Kidney (tissue), 14 donors: ENCODE data around the gene CNGA2. TPM values are rescaled to one million over a fixed set of nuclear protein-coding genes. Genes with fewer than 3 reads are reported as not detected.
A peak's percentile ranks its signal among the peaks of the same experiment; 100 is the strongest.

ENCODE experiments used
- DNase-seq, 5 donors: peaks; one replicate each; pipeline ENCODE4 v3.0.0-alpha.2; 2013 to 2020
- FAIRE-seq: peaks from 2 replicates; lab custom pipeline; 2012; peaks lifted over from hg19 to GRCh38; lab: Jason Lieb, UNC
- H3K27ac ChIP-seq, 2 donors: one replicate each; pipeline ENCODE4 v1.7.0; 2013; ENCODE audit warnings: low read depth in 2 of 2, low read length in 2 of 2, inconsistent platforms in 1 of 2
- H3K27me3 ChIP-seq: one replicate; pipeline ENCODE4 v1.7.1; 2013; ENCODE audit warnings: low read length, inconsistent platforms; ENCODE audit not compliant: control insufficient read depth, insufficient read depth
- H3K36me3 ChIP-seq, 3 donors: one replicate each; pipeline versions ENCODE4 v1.7.0 to v1.7.1; 2013; ENCODE audit warnings: low read length in 3 of 3, control low read depth in 1 of 3, inconsistent platforms in 1 of 3; ENCODE audit not compliant: insufficient read depth in 3 of 3, control insufficient read depth in 2 of 3
- H3K4me1 ChIP-seq, 3 donors: one replicate each; pipeline versions ENCODE4 v1.7.0 to v1.7.1; 2013; ENCODE audit warnings: low read length in 3 of 3, inconsistent platforms in 1 of 3, low read depth in 1 of 3; ENCODE audit not compliant: control insufficient read depth in 2 of 3, insufficient read depth in 2 of 3
- H3K4me3 ChIP-seq, 3 donors: one replicate each; pipeline versions ENCODE4 v1.7.0 to v1.8.1; 2013; ENCODE audit warnings: low read length in 3 of 3, control low read depth in 1 of 3, inconsistent platforms in 1 of 3
- H3K9ac ChIP-seq, 3 donors: one replicate each; pipeline versions ENCODE4 v1.7.0 to v1.7.1; 2013; ENCODE audit warnings: low read length in 3 of 3, control low read depth in 1 of 3, inconsistent platforms in 1 of 3
- H3K9me3 ChIP-seq, 3 donors: one replicate each; pipeline versions ENCODE4 v1.7.0 to v1.7.1; 2013; ENCODE audit warnings: low read length in 3 of 3, control low read depth in 1 of 3, inconsistent platforms in 1 of 3; ENCODE audit not compliant: control insufficient read depth in 2 of 3, insufficient read depth in 1 of 3
- intact Hi-C: fragments of 100-400 bp; cut with DNase I; formaldehyde crosslinking; loops from one replicate; pipeline ENCODE4 v1.11.1; 2022
- polyA plus RNA-seq: library from polyadenylated mRNA; stranded (reverse); fragments of 350-450 nt; fragmentation: Illumina TruSeq; extraction: RNeasy Lipid Tissue Mini Kit (QIAGEN cat#74804); gene quantifications from one replicate; pipeline ENCODE4 v1.2.3, GENCODE V29; 2014; ENCODE audit warnings: low read depth, low replicate concordance; ENCODE audit not compliant: insufficient read depth
- total RNA-seq: library from RNA; stranded (reverse); fragmentation: NEBNext Ultra II Directional; extraction: Animal tissue kit (Norgen Biotek cat#: 25700); gene quantifications from one replicate; pipeline ENCODE4 v1.2.1, GENCODE V29; 2021
- TF ChIP-seq, protein P1 (sequence below): IDR thresholded peaks from 3 replicates; pipeline ENCODE4 v1.5.1; 2012; ENCODE audit warnings: mild to moderate bottlenecking, moderate library complexity, borderline replicate concordance; ENCODE audit not compliant: insufficient read depth; ENCODE audit errors: extremely low read depth
- donor health status: control.
- donor health status: control.
- donor health status: control.
- donor health status: control.
- donor health status: control.
- donor health status: DM: yes; HTN: yes; CAD: no.
- donor health status: Normal renal cell carcinoma (clear cell type).

The CNGA2 gene
- total and polyA plus RNA-seq, 2 donors from 2014 or later, result not detected

DNA sequence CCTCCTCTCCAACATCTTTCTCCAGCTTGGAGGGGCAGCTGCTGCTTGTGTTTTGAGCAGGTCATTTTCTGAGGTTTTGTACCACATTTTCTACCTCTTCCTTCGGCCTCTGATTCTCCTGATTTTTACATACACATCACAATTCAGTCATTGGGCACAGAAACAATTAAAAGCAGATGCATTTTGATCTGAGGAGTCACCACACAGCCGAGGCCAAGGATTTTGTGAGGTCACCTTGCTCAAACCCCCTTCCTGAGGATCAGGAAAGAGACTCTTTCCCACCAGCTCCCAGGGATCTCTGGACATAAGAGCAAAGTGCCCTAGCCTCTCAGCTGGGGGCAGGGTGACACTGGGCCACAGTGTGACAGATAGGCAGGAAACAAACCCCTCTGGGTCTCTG lies 24.1 kb upstream of the CNGA2 start:
- Histone ChIP-seq H3K4me3 (no peak overlapping the region), H3K4me1 (no peaks in the 10 kb centered on the region), H3K9me3 (no peaks in the 10 kb centered on the region), H3K27me3 (no peaks in the 10 kb centered on the region), H3K36me3 (no peaks in the 10 kb centered on the region), H3K27ac (no peak overlapping the region), H3K9ac (no peak overlapping the region)
- intact Hi-C loops, result no loop called here
- FAIRE-seq, result no peak
- TF ChIP-seq, protein P1, sequence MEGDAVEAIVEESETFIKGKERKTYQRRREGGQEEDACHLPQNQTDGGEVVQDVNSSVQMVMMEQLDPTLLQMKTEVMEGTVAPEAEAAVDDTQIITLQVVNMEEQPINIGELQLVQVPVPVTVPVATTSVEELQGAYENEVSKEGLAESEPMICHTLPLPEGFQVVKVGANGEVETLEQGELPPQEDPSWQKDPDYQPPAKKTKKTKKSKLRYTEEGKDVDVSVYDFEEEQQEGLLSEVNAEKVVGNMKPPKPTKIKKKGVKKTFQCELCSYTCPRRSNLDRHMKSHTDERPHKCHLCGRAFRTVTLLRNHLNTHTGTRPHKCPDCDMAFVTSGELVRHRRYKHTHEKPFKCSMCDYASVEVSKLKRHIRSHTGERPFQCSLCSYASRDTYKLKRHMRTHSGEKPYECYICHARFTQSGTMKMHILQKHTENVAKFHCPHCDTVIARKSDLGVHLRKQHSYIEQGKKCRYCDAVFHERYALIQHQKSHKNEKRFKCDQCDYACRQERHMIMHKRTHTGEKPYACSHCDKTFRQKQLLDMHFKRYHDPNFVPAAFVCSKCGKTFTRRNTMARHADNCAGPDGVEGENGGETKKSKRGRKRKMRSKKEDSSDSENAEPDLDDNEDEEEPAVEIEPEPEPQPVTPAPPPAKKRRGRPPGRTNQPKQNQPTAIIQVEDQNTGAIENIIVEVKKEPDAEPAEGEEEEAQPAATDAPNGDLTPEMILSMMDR, result no peak
- DNase-seq, result no peak

DNA sequence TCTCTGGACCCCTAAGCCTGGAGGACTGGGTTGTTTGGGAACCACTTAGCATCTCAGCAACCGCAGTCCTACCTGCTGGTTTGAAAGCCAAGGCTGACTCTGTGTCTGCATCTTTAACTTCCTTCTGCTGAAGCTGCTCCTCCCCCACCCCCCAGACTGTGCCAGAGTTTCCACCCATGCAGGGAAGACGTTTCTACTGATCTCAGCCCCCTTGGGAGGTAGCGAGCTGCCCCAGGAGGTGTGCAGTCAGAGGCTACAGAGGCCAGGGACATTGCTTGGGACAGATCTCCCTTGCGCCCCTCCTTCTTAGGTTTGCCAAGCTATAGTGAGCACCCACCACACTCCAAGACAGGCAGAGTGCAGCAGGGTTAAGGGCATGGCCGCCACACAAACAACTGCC lies 23.4 kb upstream of the CNGA2 start:
- no peak overlapping the region for H3K4me3 ChIP-seq
- TF ChIP-seq, protein P1, result no peak

DNA sequence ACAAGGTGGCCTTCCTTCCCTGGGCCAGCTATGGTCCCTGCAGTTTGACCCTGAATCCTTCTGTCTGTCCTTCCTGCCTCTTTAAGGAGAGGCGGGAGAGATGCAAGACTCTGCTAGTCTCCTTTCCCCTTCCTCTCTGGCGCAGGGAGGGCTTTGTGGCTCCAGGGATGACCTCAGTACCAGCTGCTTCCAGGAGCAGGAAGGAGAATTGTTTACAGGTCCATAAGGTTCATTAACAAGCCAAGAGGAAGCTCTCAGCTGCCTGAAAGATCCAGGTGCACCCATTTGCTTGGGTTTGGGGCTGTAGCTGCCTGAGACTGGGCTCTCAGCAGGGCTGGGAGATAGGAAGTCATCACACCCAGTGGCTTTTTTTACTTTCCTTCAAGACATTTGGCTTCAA lies 22.8 kb upstream of the CNGA2 start:
- Histone ChIP-seq H3K4me1 (no peaks in the 10 kb centered on the region), H3K27ac (no peak overlapping the region), H3K9me3 (no peaks in the 10 kb centered on the region), H3K36me3 (no peaks in the 10 kb centered on the region), H3K4me3 (no peak overlapping the region), H3K27me3 (no peaks in the 10 kb centered on the region), H3K9ac (no peak overlapping the region)
- TF ChIP-seq, protein P1, result no peak
- DNase-seq (peak in 1 of 5 donors; percentile 33), FAIRE-seq (no peak)
- intact Hi-C loops, result no loop called here

More for the DNA sequence above, 23.4 kb upstream of the CNGA2 start:
- H3K27me3 ChIP-seq, result no peaks in the 10 kb centered on the region
- no peak overlapping the region for H3K9ac ChIP-seq
- DNase-seq, result no peak
- no peaks in the 10 kb centered on the region for H3K36me3 ChIP-seq
- FAIRE-seq, result no peak
- no peaks in the 10 kb centered on the region for H3K4me1 ChIP-seq
- intact Hi-C loops, result no loop called here
- H3K9me3 ChIP-seq, result no peaks in the 10 kb centered on the region
- H3K27ac ChIP-seq, result no peak overlapping the region

DNA sequence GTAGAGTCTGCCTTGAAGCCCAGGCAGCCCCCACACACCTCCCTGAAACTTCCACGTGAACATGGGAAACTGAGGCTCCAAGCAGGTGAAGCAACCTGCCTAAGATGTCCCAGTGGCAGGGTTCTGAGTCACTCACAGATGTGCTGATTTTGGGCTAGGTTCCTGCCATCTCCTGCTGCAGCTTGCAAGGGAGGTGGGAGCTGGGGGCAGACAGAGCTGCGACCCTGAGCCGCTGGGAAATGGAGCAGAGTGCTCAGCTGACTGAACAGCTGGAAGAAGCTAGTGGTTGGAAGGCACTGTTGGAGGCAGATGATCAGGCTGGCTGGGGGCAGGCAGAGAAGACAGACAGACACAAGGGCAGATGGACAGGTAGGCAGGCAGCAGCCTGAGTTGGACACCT lies 22.3 kb upstream of the CNGA2 start:
- no peak overlapping the region for H3K27ac ChIP-seq
- TF ChIP-seq, protein P1, result no peak
- H3K9ac ChIP-seq, result no peak overlapping the region
- FAIRE-seq, result no peak
- no peaks in the 10 kb centered on the region for H3K9me3 ChIP-seq
- H3K36me3 ChIP-seq, result no peaks in the 10 kb centered on the region
- DNase-seq, result no peak
- intact Hi-C loops, result no loop called here
- H3K4me1 ChIP-seq, result no peaks in the 10 kb centered on the region
- H3K27me3 ChIP-seq, result no peaks in the 10 kb centered on the region
- H3K4me3 ChIP-seq, result no peak overlapping the region
